Measurements from ENCODE around the gene ERMARD.

The ERMARD gene

GRCh38 chr6:169783401-169783800 lies 32.0 kb downstream of the ERMARD start:
- DNase-seq (ENCODE audit: low read depth): no peak
- no peak for TF ChIP-seq CTCF (conservative IDR thresholded peaks at IDR 0.05; ENCODE audit: low read depth, low read length)

GRCh38 chr6:169783971-169784820 lies 32.8 kb downstream of the ERMARD start:
- no peak overlapping the region for H3K4me3 ChIP-seq (ENCODE audit: low read depth, low read length)
- no peak for TF ChIP-seq CTCF (conservative IDR thresholded peaks at IDR 0.05; ENCODE audit: low read depth, low read length)
- no peak for DNase-seq (ENCODE audit: low read depth)

More at GRCh38 chr6:169783401-169783800, 32.0 kb downstream of the ERMARD start:
- H3K4me3 ChIP-seq (ENCODE audit: low read depth, low read length): no peak overlapping the region

GRCh38 chr6:169784821-169785340 lies 33.5 kb downstream of the ERMARD start:
- TF ChIP-seq CTCF (conservative IDR thresholded peaks at IDR 0.05; ENCODE audit: low read depth, low read length): no peak
- no peak overlapping the region for H3K4me3 ChIP-seq (ENCODE audit: low read depth, low read length)
- DNase-seq (ENCODE audit: low read depth): no peak

- H3K4me3 ChIP-seq (ENCODE audit: low read depth, low read length): no peak overlapping the region
- TF ChIP-seq CTCF (conservative IDR thresholded peaks at IDR 0.05; ENCODE audit: low read depth, low read length): no peak
- no peak for DNase-seq (ENCODE audit: low read depth)
Measured at GRCh38 chr6:169785566-169785965, 34.1 kb downstream of the ERMARD start.

GRCh38 chr6:169786349-169786748 lies 34.9 kb downstream of the ERMARD start:
- H3K4me3 ChIP-seq (ENCODE audit: low read depth, low read length): no peak overlapping the region
- no peak for DNase-seq (ENCODE audit: low read depth)
- no peak for TF ChIP-seq CTCF (conservative IDR thresholded peaks at IDR 0.05; ENCODE audit: low read depth, low read length)

- TF ChIP-seq CTCF (conservative IDR thresholded peaks at IDR 0.05; ENCODE audit: low read depth, low read length): no peak
- no peak for DNase-seq (ENCODE audit: low read depth)
- H3K4me3 ChIP-seq (ENCODE audit: low read depth, low read length): no peak overlapping the region
Measured at GRCh38 chr6:169787797-169788196, 36.4 kb downstream of the ERMARD start.

- no peak for DNase-seq (ENCODE audit: low read depth)
- TF ChIP-seq CTCF (conservative IDR thresholded peaks at IDR 0.05; ENCODE audit: low read depth, low read length): no peak
- no peak overlapping the region for H3K4me3 ChIP-seq (ENCODE audit: low read depth, low read length)
Measured at GRCh38 chr6:169788809-169789145, 37.4 kb downstream of the ERMARD start.
